ENCODE measurements around the gene STPG1.

DNA sequence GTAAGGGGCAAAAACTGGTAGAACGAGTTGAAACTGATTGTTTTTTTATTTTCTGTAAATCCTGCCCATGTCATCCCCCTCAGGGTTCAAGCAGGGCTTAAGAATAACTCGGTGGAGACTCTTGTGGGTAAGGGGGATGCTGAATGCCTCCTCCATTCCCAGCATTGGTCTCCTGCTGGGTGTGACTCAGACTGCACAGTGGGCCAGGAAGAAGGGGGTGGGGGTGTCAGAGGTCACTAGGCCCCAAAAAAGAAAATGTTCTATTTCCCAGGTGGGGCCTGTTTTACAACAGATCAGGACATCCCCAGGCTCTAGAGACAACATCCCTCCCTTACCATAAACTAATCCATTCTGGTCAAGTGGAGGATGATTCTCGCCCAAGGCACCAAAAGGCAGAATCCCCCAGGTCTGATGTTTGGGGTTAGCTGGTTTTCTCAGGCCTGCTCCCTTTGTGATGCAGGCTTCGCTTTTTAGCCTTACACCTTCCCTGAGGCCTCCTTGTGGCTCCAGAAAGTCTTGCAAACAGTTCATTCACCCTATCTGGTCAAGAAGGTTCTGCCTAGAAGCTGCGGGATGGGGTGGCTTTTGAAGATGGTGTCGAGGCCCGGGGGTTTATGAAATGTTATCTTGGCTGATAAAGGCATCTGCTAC lies 105.1 kb downstream of the STPG1 start:
- TF ChIP-seq, protein P1, sequence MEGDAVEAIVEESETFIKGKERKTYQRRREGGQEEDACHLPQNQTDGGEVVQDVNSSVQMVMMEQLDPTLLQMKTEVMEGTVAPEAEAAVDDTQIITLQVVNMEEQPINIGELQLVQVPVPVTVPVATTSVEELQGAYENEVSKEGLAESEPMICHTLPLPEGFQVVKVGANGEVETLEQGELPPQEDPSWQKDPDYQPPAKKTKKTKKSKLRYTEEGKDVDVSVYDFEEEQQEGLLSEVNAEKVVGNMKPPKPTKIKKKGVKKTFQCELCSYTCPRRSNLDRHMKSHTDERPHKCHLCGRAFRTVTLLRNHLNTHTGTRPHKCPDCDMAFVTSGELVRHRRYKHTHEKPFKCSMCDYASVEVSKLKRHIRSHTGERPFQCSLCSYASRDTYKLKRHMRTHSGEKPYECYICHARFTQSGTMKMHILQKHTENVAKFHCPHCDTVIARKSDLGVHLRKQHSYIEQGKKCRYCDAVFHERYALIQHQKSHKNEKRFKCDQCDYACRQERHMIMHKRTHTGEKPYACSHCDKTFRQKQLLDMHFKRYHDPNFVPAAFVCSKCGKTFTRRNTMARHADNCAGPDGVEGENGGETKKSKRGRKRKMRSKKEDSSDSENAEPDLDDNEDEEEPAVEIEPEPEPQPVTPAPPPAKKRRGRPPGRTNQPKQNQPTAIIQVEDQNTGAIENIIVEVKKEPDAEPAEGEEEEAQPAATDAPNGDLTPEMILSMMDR (IDR thresholded peaks at IDR 0.05; ENCODE audit: insufficient read depth, low read length, poor library complexity, severe bottlenecking), result no peak
- no peak for TF ChIP-seq EZH2phosphoT487 (conservative IDR thresholded peaks at IDR 0.05; ENCODE audit: low read length)

Data from SU-DHL-6 (cell line).